ENCODE measurements around the gene WTIP. TPM values are rescaled to one million over a fixed set of nuclear protein-coding genes. Genes with fewer than 3 reads are reported as not detected.

The WTIP gene
- total and polyA plus RNA-seq, 2 of the 13 experiments (the other 11 are each of a cell fraction or from before 2014, with no cell fraction given) = 15.0 to 18.1 TPM

DNA sequence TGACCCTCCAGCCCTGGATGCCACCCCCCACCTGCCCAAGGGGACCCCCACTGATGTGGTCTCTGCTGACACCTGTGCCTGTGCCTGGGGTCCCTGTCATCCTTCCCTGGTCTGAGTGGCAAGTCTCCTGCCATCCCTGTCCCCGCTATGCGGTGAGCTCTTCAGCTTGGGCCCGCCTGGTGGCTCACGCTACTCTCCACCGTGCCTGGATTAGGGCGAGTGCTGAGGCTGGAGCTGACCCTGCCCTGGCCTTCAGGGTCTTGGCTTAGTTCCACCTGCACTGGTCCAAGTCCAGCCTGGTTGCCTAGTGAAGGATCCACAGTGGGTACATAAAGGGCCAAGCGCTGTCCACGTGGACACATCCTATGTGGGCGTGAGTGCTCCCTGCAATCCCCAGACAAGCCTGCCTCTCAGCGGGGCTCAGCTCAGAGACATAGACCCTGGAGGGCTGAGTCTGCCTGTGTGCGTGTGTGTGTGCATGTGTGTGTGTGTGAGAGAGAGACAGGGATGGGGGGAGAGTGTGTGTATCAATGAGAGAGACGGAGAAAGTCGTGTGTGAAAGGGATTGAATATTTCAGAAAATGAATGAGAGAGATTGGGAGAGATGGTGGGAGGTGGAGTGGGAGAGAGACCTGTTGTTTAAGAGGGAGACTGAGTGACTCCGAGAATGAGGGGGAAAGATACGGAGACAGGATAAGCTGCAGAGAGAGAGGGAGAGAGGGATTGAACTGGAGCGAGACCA, 22.1 kb downstream of the WTIP start (continued):
- TF ChIP-seq FOXA1 (IDR thresholded peaks at IDR 0.05) = no peak
- 0 out of 2 replicates have a peak, but pooled peaks have one; percentile 19 for TF ChIP-seq FOXA1 (CRISPR knock-in tag; IDR thresholded peaks at IDR 0.05)
- TF ChIP-seq ZBTB38 (CRISPR knock-in tag; IDR thresholded peaks at IDR 0.05) = peak; percentile 55
- no peak for TF ChIP-seq ZNF879 (CRISPR knock-in tag; IDR thresholded peaks at IDR 0.05)
- no peak for TF ChIP-seq ZNF841 (CRISPR knock-in tag; IDR thresholded peaks at IDR 0.05; ENCODE audit: borderline replicate concordance)
- TF ChIP-seq ZNF75D (CRISPR knock-in tag; IDR thresholded peaks at IDR 0.05; ENCODE audit: borderline replicate concordance) = no peak
- TF ChIP-seq, protein P1, sequence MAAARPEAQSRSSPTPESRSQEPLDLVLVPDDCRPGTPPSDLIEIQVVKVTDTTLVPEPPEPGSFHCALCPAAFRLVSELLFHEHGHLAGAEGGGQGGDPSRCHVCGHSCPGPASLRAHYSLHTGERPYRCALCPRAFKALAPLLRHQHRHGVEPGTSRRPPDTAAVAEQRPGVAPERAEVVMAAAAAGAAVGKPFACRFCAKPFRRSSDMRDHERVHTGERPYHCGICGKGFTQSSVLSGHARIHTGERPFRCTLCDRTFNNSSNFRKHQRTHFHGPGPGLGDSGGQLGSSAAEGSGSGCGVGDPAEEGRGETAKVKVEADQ (CRISPR knock-in tag; IDR thresholded peaks at IDR 0.05; ENCODE audit: borderline replicate concordance) = no peak
- no peak for TF ChIP-seq CREBL2 (CRISPR knock-in tag; IDR thresholded peaks at IDR 0.05; ENCODE audit: borderline replicate concordance)
- TF ChIP-seq FOSL2 (CRISPR knock-in tag; IDR thresholded peaks at IDR 0.05) = 0 out of 2 replicates have a peak, but pooled peaks have one; percentile 25
- no peak for TF ChIP-seq SRF (IDR thresholded peaks at IDR 0.05; ENCODE audit: low read depth, low read length)
- TF ChIP-seq CC2D1A (CRISPR knock-in tag; IDR thresholded peaks at IDR 0.05) = no peak
- TF ChIP-seq MLLT10 (CRISPR knock-in tag; IDR thresholded peaks at IDR 0.05) = no peak
- TF ChIP-seq ZNF296 (CRISPR knock-in tag; conservative IDR thresholded peaks at IDR 0.05) = no peak
- no peak for TF ChIP-seq POGZ (CRISPR knock-in tag; IDR thresholded peaks at IDR 0.05)
- TF ChIP-seq NFYB (CRISPR knock-in tag; IDR thresholded peaks at IDR 0.05) = no peak
- peak; percentile 71; the same call in 1 of the 2 replicates for TF ChIP-seq SALL1 (CRISPR knock-in tag; IDR thresholded peaks at IDR 0.05)
- TF ChIP-seq ZFP90 (CRISPR knock-in tag; IDR thresholded peaks at IDR 0.05; ENCODE audit: borderline replicate concordance) = no peak
- TF ChIP-seq SNRNP70 (IDR thresholded peaks at IDR 0.05; ENCODE audit: low read depth, low read length) = no peak
- no peak for TF ChIP-seq NFE2L2 (IDR thresholded peaks at IDR 0.05; ENCODE audit: low read length)
- no peak for TF ChIP-seq KLF9 (CRISPR knock-in tag; IDR thresholded peaks at IDR 0.05; ENCODE audit: low read depth)
- TF ChIP-seq POLR2A (IDR thresholded peaks at IDR 0.05; ENCODE audit: insufficient read depth in 1 of 2, low read depth in 2 of 2, low read length in 2 of 2) = no peak
- TF ChIP-seq NR2F1 (CRISPR knock-in tag; IDR thresholded peaks at IDR 0.05) = 0 out of 4 replicates have a peak, but pooled peaks of 1 of the 2 experiments have one; percentile 37
- TF ChIP-seq ZNF503 (CRISPR knock-in tag; IDR thresholded peaks at IDR 0.05) = no peak
- TF ChIP-seq NCOA5 (CRISPR knock-in tag; IDR thresholded peaks at IDR 0.05) = no peak
- no peak for TF ChIP-seq RBM39 (IDR thresholded peaks at IDR 0.05; ENCODE audit: low read depth, low read length, poor library complexity, severe bottlenecking)
- no peak for TF ChIP-seq SMARCE1 (IDR thresholded peaks at IDR 0.05; ENCODE audit: borderline replicate concordance)
- TF ChIP-seq MXI1 (IDR thresholded peaks at IDR 0.05; ENCODE audit: borderline replicate concordance, low read depth, low read length) = peak; percentile 84; the same call in 2 of the 3 replicates
- TF ChIP-seq STAT5B (CRISPR knock-in tag; IDR thresholded peaks at IDR 0.05) = no peak
- no peak for TF ChIP-seq ZNF674 (CRISPR knock-in tag; IDR thresholded peaks at IDR 0.05; ENCODE audit: low read depth)
